ENCODE data around the gene EP400.

GRCh38 chr12:131990980-131991305, 41.2 kb downstream of the EP400 start:
- TF ChIP-seq CTCF (conservative IDR thresholded peaks at IDR 0.05; ENCODE audit: low read depth, low read length) (no peak), EZH2 (IDR thresholded peaks at IDR 0.05; ENCODE audit: borderline replicate concordance, low read depth, low read length, poor library complexity, severe bottlenecking) (no peak)
